Inferior parietal cortex (tissue), 1 donor: ENCODE data around the gene SEC22C.
A peak's percentile ranks its signal among the peaks of the same experiment; 100 is the strongest.
"Not testable (repeated sequence)": the region's sequence is repeated elsewhere in the genome, so short reads cannot be mapped to it uniquely, and the experiment has no call there.

ENCODE experiments used
- DNase-seq: peaks from one replicate; pipeline ENCODE4 v3.0.0-alpha.2; 2016; ENCODE audit errors: extremely low spot score

Gene SEC22C

GRCh38 chr3:42581400-42581708 lies 413 bp downstream of the SEC22C start:
- DNase-seq = peak; percentile 25

DNA sequence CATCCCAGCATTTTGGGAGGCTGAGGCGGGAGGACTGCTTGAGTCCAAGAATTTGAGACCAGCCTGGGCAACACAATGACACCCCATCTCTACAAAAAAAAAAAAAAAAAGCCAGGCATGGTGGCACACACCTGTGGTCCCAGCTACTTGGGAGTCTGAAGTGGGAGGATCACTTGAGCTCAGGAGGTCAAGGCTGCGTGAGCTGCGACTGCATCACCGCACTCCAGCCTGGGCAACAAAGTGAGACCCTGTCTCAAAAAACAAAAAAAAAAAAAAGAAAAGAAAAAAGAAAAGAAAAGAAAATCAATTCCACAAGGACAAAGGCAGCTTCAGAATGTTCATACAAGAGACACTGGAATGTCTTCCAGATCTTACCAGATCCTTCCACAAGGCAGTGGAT lies 2.4 kb downstream of the SEC22C start:
- not testable (repeated sequence) for DNase-seq

- DNase-seq = no peak
Measured at GRCh38 chr3:42578054-42578453, 3.7 kb downstream of the SEC22C start.

DNA sequence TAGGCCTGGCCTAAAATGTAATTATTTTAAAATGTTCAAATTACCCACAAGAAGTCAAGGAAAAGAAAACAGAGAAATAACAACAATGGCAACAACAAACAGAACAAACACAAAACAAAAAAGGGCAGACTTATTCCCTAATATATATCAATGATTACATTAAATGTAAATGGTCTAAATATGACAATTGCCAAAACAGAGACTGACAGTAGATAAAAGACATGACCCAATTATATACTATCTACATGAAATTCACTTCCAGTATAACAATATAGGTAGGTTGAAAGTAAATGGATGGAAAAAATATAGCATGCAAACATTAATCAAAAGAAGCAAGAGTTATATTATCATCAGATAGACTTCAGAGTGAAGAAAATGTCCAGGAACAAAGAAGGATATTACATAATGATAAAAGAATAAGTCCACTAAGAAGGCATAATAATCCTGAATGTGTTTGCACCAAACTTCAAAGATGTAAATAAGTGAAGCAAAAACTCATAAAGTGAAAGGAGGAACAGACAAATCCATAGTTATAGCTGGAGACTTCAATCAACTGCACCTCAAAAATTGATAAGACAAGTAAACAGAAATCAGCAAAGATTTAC lies 6.5 kb downstream of the SEC22C start:
- DNase-seq = no peak

- DNase-seq = peak; percentile 42
Measured at GRCh38 chr3:42572278-42572677, 9.5 kb downstream of the SEC22C start.

DNA sequence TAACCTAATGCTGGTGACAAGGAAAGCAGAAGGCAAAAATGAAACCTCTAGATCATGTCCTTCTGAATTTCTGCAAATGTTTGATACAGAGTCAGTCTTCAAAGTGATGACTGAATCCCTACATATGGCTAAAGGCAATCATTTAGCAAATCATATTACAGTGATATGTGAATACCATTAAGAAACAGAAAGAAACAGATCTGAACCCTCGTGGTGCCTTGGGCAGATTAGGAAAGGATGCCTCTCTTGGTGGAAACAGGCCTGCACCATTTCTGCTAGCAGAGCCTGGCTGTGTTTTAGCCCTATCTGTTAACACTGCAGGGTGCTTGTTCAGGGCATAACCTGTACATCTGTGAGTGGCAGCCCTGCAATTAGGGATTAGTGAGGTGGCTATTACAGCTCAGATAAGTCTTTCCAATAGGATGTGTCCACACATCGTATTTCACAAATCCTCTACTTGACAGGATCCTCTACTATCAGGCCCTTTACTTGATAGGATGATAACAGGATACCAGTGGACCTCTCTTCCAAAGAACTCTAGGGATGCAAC lies 12.1 kb downstream of the SEC22C start:
- no peak for DNase-seq

GRCh38 chr3:42562047-42562907 lies 19.5 kb downstream of the SEC22C start:
- DNase-seq = no peak

- no peak for DNase-seq
Measured at GRCh38 chr3:42557854-42558253, 23.9 kb downstream of the SEC22C start.

DNA sequence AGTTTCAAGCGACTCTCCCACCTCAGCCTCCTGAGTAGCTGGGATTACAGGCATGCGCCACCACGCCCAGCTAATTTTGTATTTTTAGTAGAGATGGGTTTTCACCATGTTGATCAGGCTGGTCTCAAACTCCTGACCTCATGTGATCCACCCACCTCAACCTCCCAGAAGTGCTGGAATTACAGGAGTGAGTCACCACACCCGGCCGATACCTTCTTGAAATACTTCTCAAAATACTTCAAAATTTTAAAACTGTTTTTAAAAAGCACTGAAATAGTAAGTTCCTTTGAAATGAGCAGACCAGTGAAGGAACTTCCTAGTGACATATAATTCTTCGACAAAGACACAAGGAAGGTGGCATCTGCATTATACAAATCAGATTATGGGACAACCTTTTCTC lies 24.9 kb downstream of the SEC22C start:
- not testable (repeated sequence) for DNase-seq

DNA sequence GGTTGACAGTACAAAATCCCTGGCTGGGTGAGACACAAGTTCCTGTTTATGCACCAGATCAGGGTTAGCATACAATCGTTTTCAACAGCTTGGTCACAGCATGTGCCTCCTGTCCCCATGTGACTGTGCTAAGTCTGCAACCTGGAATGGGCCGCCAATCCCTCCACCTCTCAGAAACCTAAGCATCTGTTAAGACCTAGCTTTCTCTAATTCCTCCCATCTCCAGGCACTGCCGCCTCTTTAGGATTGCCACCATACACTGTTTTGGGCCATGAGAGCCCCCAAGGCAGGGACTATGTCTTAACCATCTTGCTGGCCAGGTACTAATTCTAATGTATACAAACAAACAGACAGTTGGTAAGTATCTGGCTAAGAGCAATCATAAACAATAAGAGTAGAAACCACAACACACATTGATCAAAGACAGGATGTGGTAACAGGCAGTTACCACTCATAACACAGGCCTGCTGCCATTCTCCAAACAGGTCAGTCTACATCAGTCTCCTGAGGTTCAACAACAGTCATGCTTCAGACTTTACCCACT lies 25.6 kb downstream of the SEC22C start:
- DNase-seq = no peak

DNA sequence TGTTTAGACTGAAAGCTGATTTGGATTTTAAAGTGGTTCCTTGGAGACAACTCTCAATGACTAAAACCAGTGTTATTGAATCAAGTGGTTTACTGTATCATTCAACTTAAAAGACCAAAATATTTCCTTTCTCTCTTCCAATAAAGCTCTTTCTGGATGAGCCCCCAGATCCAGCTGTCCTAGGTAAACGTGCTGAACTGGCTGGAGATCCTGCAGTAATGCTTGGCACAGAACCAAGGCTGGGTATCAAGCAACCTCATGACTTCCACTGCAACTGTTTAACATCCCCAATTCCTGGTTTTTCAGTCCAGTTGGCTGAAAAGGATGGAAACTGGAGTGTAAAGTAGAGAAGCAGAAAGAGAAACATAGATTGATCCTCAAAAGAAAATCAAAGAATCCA lies 28.9 kb downstream of the SEC22C start:
- no peak for DNase-seq

- no peak for DNase-seq
Measured at GRCh38 chr3:42550250-42550649, 31.5 kb downstream of the SEC22C start.

GRCh38 chr3:42549131-42549530 lies 32.6 kb downstream of the SEC22C start:
- no peak for DNase-seq

DNA sequence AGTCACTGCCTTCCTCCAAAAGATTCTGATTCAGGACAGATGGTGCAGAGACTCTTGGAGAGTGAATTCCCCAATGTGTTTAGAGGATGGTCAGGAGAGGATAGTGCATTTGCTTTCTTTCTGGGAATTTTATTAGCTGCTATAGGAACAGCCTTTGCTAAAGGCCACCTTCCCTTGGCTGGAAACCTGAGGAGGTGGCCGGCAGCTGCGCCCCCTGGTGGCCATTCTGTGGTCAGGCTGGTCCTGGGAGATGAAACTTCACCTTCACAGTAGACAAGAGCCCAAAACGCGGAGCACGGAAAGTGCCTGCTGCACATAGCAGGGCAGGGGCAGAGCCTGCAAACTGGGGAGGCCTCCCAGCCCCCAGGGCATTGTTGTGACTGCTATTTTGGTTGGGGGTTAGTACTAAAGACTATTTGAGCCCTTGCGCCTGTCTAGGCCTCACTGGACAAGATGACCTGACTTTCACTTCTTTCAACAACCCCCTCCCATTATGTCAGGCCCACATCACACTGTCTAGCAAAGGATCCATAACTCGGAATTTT lies 34.3 kb downstream of the SEC22C start:
- peak; percentile 84 for DNase-seq

- DNase-seq = no peak
Measured at GRCh38 chr3:42546691-42547213, 35.0 kb downstream of the SEC22C start.

DNA sequence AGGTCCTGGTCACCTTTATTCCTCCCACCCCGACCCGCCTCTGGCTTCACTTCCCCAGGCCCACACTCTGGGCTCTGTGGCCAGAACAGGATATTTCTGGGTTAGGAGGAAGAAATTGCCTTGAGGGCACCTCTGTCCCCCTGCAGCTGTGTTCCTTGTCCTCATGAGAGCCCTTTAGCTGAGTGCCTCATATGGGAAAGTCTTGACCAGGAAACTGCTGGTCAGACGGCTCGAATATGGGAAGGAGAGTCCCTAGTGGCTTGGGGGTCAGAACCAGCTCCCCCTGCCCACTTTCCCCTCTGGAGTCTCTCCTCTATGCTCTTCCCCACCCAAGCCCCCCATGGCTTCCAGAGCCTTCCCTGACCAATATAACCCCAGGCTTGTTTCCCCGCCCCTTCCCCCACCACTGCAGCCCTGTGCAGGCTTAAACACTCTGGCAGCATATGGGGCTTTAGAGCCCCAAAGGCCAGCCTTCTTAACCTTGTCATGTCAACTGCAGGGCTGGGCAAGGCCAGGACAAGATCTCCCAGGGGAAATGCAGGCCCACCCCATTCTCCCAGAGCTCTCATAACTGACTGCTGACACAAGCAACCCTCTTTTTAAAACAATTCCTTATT lies 36.4 kb downstream of the SEC22C start:
- DNase-seq = no peak

- DNase-seq = no peak
Measured at GRCh38 chr3:42544492-42545283, 37.1 kb downstream of the SEC22C start.

DNA sequence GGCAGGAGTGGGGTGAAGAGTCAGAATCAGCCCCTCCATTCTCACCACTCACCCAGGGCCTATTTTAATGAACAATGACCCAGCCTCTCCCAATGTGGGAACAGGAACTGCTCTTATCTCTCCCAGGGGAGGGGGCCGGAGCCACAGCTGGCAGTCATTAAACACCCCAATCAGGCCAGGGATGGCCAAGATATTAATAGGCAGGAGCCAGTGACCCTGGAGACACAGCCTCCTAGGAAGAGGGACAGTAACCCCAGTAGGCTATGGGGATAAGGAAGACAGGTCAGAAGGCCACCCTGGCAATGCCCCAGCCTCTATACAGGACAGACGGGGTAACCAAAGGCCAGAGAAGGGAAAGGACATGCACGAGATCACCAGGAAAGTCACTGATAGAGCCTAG lies 40.7 kb downstream of the SEC22C start:
- no peak for DNase-seq

- DNase-seq = peak; percentile 40
Measured at GRCh38 chr3:42539871-42540714, 41.7 kb downstream of the SEC22C start.

DNA sequence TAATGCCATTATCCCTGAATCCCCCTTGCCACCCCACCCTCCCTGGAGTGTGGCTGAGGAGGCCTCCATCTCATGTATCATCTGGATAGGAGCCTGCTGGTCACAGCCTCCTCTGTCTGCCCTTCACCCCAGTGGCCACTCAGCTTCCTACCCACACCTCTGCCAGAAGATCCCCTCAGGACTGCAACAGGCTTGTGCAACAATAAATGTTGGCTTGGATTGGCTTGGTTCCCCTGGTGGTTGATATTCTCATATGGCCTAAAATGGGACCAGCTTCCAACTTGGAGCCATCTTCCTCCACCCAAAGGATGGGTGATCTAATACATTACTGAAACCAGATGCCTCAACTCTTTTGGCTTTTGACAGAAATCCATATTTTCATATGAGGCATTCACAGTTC lies 44.4 kb downstream of the SEC22C start:
- DNase-seq = no peak
